Karpas-422 (cell line): ENCODE data around the gene PCBP2. TPM values are rescaled to one million over a fixed set of nuclear protein-coding genes. Genes with fewer than 3 reads are reported as not detected.
A peak's percentile ranks its signal among the peaks of the same experiment; 100 is the strongest.
"Not testable (repeated sequence)": the region's sequence is repeated elsewhere in the genome, so short reads cannot be mapped to it uniquely, and the experiment has no call there.

Experiments
- DNase-seq: peaks from one replicate; pipeline ENCODE4 v3.0.0-alpha.2; 2015
- H2AFZ ChIP-seq: fragments of 200-600 bp; sonication (generic); 2 replicates; pipeline ENCODE4 v1.6.1; 2014; ENCODE audit warnings: antibody characterized with exemption, low read length, mixed read lengths
- H3K27ac ChIP-seq: fragments of 200-600 bp; sonication (generic); 2 replicates; pipeline ENCODE4 v1.5.1; 2014; ENCODE audit warnings: mild to moderate bottlenecking, low read length, moderate library complexity
- H3K27me3 ChIP-seq: fragments of 200-600 bp; sonication (generic); 2 replicates; pipeline ENCODE4 v1.6.1; 2014; ENCODE audit warnings: low read length, mixed read lengths
- H3K36me3 ChIP-seq: fragments of 200-600 bp; sonication (generic); 2 replicates; pipeline ENCODE4 v1.6.1; 2014; ENCODE audit warnings: low read length, mixed read lengths; ENCODE audit not compliant: insufficient read depth
- H3K4me1 ChIP-seq: fragments of 200-600 bp; sonication (generic); 2 replicates; pipeline ENCODE4 v1.6.1; 2014; ENCODE audit warnings: mild to moderate bottlenecking, low read length, mixed read lengths
- H3K4me2 ChIP-seq: fragments of 200-600 bp; sonication (generic); 2 replicates; pipeline ENCODE4 v1.6.1; 2014; ENCODE audit warnings: low read length, low read depth, mild to moderate bottlenecking; ENCODE audit not compliant: poor library complexity, severe bottlenecking
- H3K4me3 ChIP-seq: fragments of 200-600 bp; sonication (generic); 2 replicates; pipeline ENCODE4 v1.5.1; 2014; ENCODE audit warnings: mild to moderate bottlenecking, antibody characterized with exemption, low read length, mixed read lengths
- H3K79me2 ChIP-seq: fragments of 200-600 bp; sonication (generic); 2 replicates; pipeline ENCODE4 v1.6.1; 2014; ENCODE audit warnings: mild to moderate bottlenecking, low read length, mixed read lengths
- H3K9ac ChIP-seq: fragments of 200-600 bp; sonication (generic); 2 replicates; pipeline ENCODE4 v1.6.0; 2014; ENCODE audit warnings: low read length
- H3K9me2 ChIP-seq: fragments of 200-600 bp; sonication (generic), shearing (Covaris generic); replicated peaks from 2 replicates; pipeline ENCODE4 v1.6.0; 2014; ENCODE audit warnings: mild to moderate bottlenecking, low read length, moderate library complexity; ENCODE audit not compliant: insufficient read depth
- H3K9me3 ChIP-seq: fragments of 300-700, 200-600 bp; sonication (generic); 2 replicates; pipeline ENCODE4 v1.6.1; 2014; ENCODE audit warnings: low read length, mixed read lengths
- H4K20me1 ChIP-seq: fragments of 200-600 bp; sonication (generic); 2 replicates; pipeline ENCODE4 v1.6.1; 2014; ENCODE audit warnings: mild to moderate bottlenecking, antibody characterized with exemption, low read length, low read depth; ENCODE audit not compliant: insufficient read depth
- total RNA-seq: library from RNA; depleted of rRNA; stranded (reverse); fragments of >200 nt; shearing (Covaris generic); gene quantifications from 2 replicates; pipeline ENCODE4 v1.2.3, GENCODE V29; 2014; ENCODE audit warnings: low replicate concordance; rRNA removed

Gene PCBP2
- total RNA-seq, result 340 and 447 TPM in 2 replicates

GRCh38 chr12:53451661-53452158 is at the start of gene PCBP2:
Gene PCBP2, plus strand, starts transcription at chr12:53452102. Its CDS starts 2,699 bp downstream, at chr12:53454801.
- peak; percentile 99 for DNase-seq
- H3K4me3 ChIP-seq, result peak within 1 kb of the TSS; percentile 98
- no peaks in the 10 kb centered on the region for H3K9me3 ChIP-seq
- peak within 1 kb of the TSS; percentile 100 for H3K9ac ChIP-seq
- peaks cover 32% of the 10 kb centered on the region for H3K4me1 ChIP-seq
- no peaks in the 10 kb centered on the region for H3K9me2 ChIP-seq
- peaks cover 46% of the 10 kb centered on the region for H3K36me3 ChIP-seq
- peak within 1 kb of the TSS; percentile 91 for H3K27ac ChIP-seq
- H3K79me2 ChIP-seq, result peaks cover 48% of the 10 kb centered on the region
- H3K27me3 ChIP-seq, result no peaks in the 10 kb centered on the region
- H2AFZ ChIP-seq, result no peak within 1 kb of the TSS
- H4K20me1 ChIP-seq, result peaks cover 35% of the 10 kb centered on the region
- peak within 1 kb of the TSS; percentile 99 for H3K4me2 ChIP-seq

GRCh38 chr12:53402351-53402750 is 49.6 kb upstream of the PCBP2 start:
- H3K9me2 ChIP-seq, H3K9me3 ChIP-seq, H2AFZ ChIP-seq, DNase-seq, H4K20me1 ChIP-seq, H3K27me3 ChIP-seq, H3K36me3 ChIP-seq, H3K4me2 ChIP-seq, H3K9ac ChIP-seq, H3K27ac ChIP-seq, H3K4me3 ChIP-seq, H3K4me1 ChIP-seq: not testable (repeated sequence)
- H3K79me2 ChIP-seq, result peaks cover 53% of the 10 kb centered on the region

GRCh38 chr12:53402871-53403270 is 49.0 kb upstream of the PCBP2 start:
- no peaks in the 10 kb centered on the region for H3K27me3 ChIP-seq
- H3K36me3 ChIP-seq, result no peaks in the 10 kb centered on the region
- H3K4me1 ChIP-seq, result no peaks in the 10 kb centered on the region
- H3K9me2 ChIP-seq, result no peaks in the 10 kb centered on the region
- H3K9me3 ChIP-seq, result no peaks in the 10 kb centered on the region
- no peak overlapping the region for H3K4me2 ChIP-seq
- peaks cover 49% of the 10 kb centered on the region for H3K79me2 ChIP-seq
- no peak for DNase-seq
- H4K20me1 ChIP-seq, result no peaks in the 10 kb centered on the region
- H3K9ac ChIP-seq, result no peak overlapping the region
- H2AFZ ChIP-seq, result no peak overlapping the region
- no peak overlapping the region for H3K4me3 ChIP-seq
- H3K27ac ChIP-seq, result no peak overlapping the region

- no peak overlapping the region for H3K27ac ChIP-seq
- no peaks in the 10 kb centered on the region for H3K79me2 ChIP-seq
- DNase-seq, result no peak
- peaks cover 20% of the 10 kb centered on the region for H3K36me3 ChIP-seq
- no peak overlapping the region for H3K4me3 ChIP-seq
- no peak overlapping the region for H3K4me2 ChIP-seq
- H3K9ac ChIP-seq, result no peak overlapping the region
- H2AFZ ChIP-seq, result no peak overlapping the region
- peaks cover 20% of the 10 kb centered on the region for H3K4me1 ChIP-seq
- H4K20me1 ChIP-seq, result no peaks in the 10 kb centered on the region
- H3K9me2 ChIP-seq, result no peaks in the 10 kb centered on the region
- H3K27me3 ChIP-seq, result no peaks in the 10 kb centered on the region
- no peaks in the 10 kb centered on the region for H3K9me3 ChIP-seq
These were observed 41.0 kb upstream of the PCBP2 start for GRCh38 chr12:53410951-53411350.

GRCh38 chr12:53413485-53414204 is 38.3 kb upstream of the PCBP2 start:
- Histone ChIP-seq H3K9ac (no peak overlapping the region), H3K79me2 (no peaks in the 10 kb centered on the region), H3K27ac (no peak overlapping the region), H3K36me3 (peaks cover 20% of the 10 kb centered on the region), H3K4me2 (no peak overlapping the region), H3K9me3 (no peaks in the 10 kb centered on the region), H3K27me3 (no peaks in the 10 kb centered on the region), H4K20me1 (no peaks in the 10 kb centered on the region), H3K9me2 (no peaks in the 10 kb centered on the region), H3K4me1 (peaks cover 20% of the 10 kb centered on the region), H3K4me3 (no peak overlapping the region), H2AFZ (no peak overlapping the region)
- no peak for DNase-seq

- Histone ChIP-seq H3K9ac (no peak overlapping the region), H4K20me1 (no peaks in the 10 kb centered on the region), H3K4me3 (no peak overlapping the region), H3K36me3 (peaks cover 15% of the 10 kb centered on the region), H3K9me2 (no peaks in the 10 kb centered on the region), H3K79me2 (no peaks in the 10 kb centered on the region), H2AFZ (no peak overlapping the region), H3K27ac (no peak overlapping the region), H3K4me1 (peaks cover 20% of the 10 kb centered on the region), H3K9me3 (no peaks in the 10 kb centered on the region), H3K4me2 (no peak overlapping the region), H3K27me3 (no peaks in the 10 kb centered on the region)
- DNase-seq, result no peak
These were observed 37.0 kb upstream of the PCBP2 start for GRCh38 chr12:53414756-53415417.

GRCh38 chr12:53415752-53416389 is 36.0 kb upstream of the PCBP2 start:
- not testable (repeated sequence) for H2AFZ ChIP-seq, H3K27ac ChIP-seq, H3K4me2 ChIP-seq, H4K20me1 ChIP-seq, H3K27me3 ChIP-seq, H3K79me2 ChIP-seq, H3K9ac ChIP-seq, DNase-seq, H3K9me3 ChIP-seq, H3K9me2 ChIP-seq, H3K4me3 ChIP-seq
- Histone ChIP-seq H3K4me1 (peaks cover 20% of the 10 kb centered on the region), H3K36me3 (peaks cover 13% of the 10 kb centered on the region)

GRCh38 chr12:53417291-53417816 is 34.5 kb upstream of the PCBP2 start:
- H3K9ac ChIP-seq, H3K9me3 ChIP-seq, H3K4me2 ChIP-seq, H3K9me2 ChIP-seq, H3K27me3 ChIP-seq, H3K27ac ChIP-seq, H4K20me1 ChIP-seq, H3K36me3 ChIP-seq, H3K79me2 ChIP-seq, H2AFZ ChIP-seq, DNase-seq, H3K4me3 ChIP-seq: not testable (repeated sequence)
- H3K4me1 ChIP-seq, result peaks cover 23% of the 10 kb centered on the region
